GM21717 (cell line): Measurements from ENCODE around the gene HES7.

ENCODE experiments used
- ATAC-seq: cut with Tn5 transposase; IDR thresholded peaks from one replicate; pipeline ENCODE4 v1.9.1; 2021; ENCODE audit warnings: mild to moderate bottlenecking, moderate library complexity; ENCODE audit not compliant: unreplicated experiment

HES7 gene

GRCh38 chr17:8075574-8076342 lies 48.1 kb downstream of the HES7 start:
- ATAC-seq, result no peak

GRCh38 chr17:8075081-8075480 lies 48.8 kb downstream of the HES7 start:
- ATAC-seq, result no peak

GRCh38 chr17:8074554-8074953 lies 49.4 kb downstream of the HES7 start:
- no peak for ATAC-seq

GRCh38 chr17:8073627-8074484 lies 50.0 kb downstream of the HES7 start:
- ATAC-seq, result no peak

- no peak for ATAC-seq
These were observed 51.0 kb downstream of the HES7 start for GRCh38 chr17:8072729-8073461.

GRCh38 chr17:8072341-8072728 lies 51.6 kb downstream of the HES7 start:
- no peak for ATAC-seq

- no peak for ATAC-seq
These were observed 52.4 kb downstream of the HES7 start for GRCh38 chr17:8071496-8071895.
